GM19372 (cell line): ENCODE data around the gene MMUT.
"Not testable (repeated sequence)": the region's sequence is repeated elsewhere in the genome, so short reads cannot be mapped to it uniquely, and the experiment has no call there.

Source experiments
- ATAC-seq: cut with Tn5 transposase; IDR thresholded peaks from one replicate; pipeline ENCODE4 v1.9.1; 2021; ENCODE audit warnings: mild to moderate bottlenecking, low read depth, moderate library complexity; ENCODE audit not compliant: unreplicated experiment

The MMUT gene

DNA sequence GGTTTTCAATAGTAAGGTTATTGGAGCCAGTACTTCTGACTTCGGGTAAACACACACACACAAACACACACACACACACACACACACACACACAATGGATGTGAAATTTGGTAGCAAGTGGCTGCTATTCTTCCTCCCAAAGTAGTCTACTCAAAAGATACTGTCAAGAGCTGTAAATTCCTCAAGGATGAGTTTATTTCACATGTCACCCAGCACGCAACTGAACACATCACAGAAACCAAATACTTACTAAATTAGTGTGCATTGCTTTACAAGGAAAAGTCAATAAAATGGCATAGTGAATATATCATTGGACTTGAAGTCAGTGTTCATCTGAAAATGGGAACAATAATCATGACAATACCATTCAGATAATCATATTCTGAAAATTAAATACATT lies 32.9 kb downstream of the MMUT start:
- ATAC-seq, result no peak

DNA sequence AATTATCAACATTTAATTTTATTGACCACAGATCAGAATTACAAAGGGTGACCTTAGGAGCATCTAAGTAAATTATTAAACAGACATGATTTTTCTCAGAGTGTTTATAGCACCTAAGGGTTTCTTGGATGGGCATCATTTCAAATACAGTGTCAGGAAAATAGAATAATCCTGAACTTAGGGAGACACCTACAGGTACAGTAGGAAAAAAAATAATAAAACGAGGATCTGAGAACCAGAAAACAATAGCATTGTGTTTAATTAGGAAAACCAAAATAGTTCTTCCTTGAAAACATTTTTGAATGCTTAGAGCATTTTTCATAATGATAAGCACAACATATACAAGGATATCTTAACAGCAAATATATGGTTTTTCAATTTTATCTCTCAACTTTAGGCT lies 39.2 kb downstream of the MMUT start:
- ATAC-seq, result no peak

DNA sequence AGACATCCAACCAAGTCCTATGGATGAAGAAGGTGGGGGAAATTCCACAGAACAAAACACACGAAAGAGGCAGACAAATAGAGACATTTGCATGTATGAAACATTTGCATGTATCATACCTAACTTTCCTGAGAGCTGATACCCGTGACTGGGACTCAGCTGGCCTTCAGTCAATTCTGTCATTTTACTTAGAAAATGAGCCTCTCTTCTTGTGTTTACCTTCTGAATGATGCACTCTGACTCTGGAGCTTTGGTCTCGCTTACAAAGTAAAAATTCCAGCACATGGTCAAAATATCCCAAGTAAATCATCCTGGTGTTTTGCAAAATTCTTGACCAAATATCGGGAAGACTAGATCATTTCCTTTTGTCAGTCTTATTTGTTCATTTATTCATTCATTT lies 46.9 kb downstream of the MMUT start:
- ATAC-seq, result no peak

DNA sequence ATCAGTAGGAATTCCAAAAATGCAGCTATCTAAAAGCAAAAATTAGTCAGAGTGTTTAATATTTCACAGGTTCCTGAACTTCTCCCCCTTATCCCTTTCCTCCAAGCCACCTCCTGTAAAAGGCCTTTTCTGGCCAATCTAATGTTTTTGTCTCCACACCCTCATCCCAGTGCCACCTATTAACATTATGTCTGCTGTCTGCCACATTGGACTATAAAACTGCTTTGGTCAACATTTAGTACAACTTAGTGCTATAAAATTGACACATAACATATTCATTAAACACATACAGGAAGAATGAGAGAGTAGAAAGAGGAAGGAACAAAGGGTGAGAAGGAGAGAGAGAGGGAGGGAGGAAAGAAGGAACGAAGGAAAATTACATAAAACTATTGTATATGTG lies 47.7 kb downstream of the MMUT start:
- no peak for ATAC-seq

DNA sequence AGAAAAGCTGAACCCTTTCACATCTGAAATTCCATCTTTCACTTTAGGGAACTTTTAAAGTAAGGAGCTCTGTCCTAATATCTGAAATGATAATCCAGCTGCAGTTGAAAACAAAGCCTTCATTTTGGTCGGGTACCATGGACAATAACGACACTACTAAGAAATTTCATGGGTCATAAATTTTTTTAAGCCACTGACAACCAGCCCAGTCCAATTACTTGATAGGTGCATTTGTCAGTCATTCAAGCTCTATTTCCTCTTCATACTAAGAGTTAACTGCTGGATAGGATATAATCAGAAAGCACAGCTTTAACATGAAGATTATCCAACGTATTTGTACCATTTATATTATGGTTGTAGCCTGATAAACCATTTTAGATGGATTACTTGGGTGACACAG lies 52.5 kb downstream of the MMUT start:
- no peak for ATAC-seq

DNA sequence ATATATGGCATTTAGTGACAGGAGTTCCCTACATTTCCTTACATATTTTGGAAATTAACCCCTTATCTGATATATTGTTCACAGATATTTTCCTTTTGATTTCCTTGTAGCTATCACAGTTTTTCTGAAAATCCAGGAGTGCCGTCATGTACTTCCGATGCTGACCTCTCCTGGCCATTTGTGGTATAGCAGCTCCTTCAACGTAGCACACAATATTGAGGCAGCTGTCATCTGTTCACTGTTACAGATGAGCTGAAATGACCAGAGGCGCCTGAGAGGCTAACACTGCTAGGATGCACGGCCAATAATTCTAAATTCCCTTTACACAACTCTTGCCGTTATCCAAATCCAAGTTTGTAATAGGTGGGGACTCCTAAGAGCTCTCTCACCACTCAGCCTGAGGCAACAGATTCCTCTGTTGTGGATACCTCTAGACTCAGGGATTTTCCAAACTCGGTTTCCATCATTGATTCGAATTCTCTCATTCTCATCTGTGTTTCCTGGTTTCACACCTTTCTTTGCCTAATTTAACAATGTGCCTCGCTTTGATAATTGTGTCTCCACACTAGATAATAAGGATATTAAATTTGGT lies 53.0 kb downstream of the MMUT start:
- peak; percentile 88 for ATAC-seq

DNA sequence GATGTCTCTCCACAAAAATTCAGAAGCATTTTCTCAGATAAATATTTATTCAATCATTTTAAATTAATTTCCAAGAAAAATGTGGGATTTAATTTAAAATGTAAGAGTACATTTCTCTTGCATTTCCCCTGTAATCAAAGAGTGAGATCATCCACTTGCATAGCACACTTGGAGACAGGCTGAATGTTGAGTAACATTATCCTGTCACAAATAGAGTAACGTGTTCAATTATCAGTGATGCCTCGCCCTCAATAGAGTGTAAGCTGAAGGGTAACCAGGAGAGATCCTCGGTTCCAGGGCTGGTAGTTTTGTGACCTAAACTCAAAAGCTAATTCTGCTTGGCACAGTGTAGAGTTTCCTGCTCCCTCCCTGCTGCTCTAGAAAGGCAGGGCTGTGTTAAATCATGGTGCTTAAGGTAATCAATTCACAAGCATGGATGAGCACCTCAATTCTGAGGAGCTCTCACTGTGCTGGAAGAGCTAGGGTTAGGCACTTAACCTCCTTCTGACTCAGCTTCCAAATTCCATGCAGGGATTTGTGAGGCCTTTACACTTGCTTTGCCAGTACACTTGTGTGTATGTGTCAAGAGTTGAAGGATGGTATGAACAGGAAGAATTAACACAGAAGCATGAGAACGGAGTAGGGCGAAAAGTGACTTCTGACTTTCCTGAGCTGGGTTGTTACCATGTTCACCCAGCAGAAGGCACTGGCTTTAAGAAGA lies 56.6 kb downstream of the MMUT start:
- no peak for ATAC-seq

DNA sequence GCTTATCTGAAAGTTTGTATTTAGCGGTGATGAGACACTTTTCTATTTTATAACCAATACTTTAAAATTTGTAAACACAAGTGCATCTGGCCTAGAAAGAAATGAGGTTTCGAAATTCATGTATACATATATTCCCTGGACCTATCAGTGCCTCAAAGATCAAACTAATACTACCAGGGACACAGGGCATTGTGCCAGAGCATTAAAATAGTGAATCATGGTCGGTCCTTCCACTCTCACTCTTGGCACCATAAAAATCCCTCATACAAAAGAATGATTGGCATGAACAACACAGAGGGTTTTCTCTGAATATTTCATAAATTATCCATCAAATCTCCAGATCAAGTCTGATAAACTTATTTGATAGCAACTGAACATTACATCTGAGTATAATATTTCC lies 62.0 kb downstream of the MMUT start:
- ATAC-seq, result no peak

DNA sequence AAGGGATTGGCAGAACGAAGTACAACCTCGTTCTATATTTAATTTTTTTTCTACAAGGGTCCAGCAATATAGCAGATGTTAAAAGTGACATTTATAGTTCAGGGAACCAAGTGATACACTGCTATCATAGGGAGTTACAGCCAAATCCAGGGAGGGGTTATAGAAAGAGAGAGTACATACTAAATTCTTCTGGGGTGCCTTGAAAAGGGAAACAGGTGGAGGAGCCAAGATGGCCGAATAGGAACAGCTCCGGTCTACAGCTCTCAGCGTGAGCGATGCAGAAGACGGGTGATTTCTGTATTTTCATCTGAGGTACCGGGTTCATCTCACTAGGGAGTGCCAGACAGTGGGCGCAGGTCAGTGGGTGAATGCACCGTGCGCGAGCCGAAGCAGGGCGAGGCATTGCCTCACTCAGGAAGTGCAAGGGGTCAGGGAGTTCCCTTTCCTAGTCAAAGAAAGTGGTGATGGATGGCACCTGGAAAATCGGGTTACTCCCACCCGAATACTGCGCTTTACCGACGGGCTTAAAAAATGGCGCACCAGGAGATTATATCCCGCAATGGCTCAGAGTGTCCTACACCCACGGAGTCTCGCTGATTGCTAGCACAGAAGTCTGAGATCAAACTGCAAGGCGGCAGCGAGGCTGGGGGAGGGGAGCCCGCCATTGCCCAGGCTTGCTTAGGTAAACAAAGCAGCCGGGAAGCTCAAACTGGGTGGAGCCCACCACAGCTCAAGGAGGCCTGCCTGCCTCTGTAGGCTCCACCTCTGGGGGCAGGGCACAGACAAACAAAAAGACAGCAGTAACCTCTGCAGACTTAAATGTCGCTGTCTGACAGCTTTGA lies 76.2 kb downstream of the MMUT start:
- ATAC-seq, result not testable (repeated sequence)

DNA sequence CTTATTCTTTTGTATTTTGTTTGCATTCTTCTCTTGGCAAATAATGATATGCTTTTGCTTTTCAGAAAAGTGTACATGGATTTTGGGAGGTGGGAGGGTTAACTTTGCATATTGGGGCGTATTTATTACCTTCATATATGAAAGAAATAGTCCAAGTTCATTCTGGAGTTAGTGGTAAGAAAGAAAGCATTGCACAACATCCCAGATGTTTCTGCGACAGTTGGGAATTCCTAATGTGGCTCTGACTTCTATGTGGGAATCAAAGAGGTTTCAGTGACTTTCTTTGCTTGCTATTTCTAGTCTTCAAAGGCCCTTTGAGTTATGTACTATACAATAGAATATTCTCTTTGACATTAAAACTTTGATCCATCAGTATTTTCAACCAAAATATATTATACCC lies 78.1 kb downstream of the MMUT start:
- ATAC-seq, result no peak
